ENCODE data around the gene ZC3HAV1L.
"Not testable (repeated sequence)": the region's sequence is repeated elsewhere in the genome, so short reads cannot be mapped to it uniquely, and the experiment has no call there.

Gene ZC3HAV1L

GRCh38 chr7:139054101-139054500 is 18.3 kb upstream of the ZC3HAV1L start:
- DNase-seq (ENCODE audit: low read depth, low spot score): no peak

- no peak for DNase-seq (ENCODE audit: low read depth, low spot score)
Measured at GRCh38 chr7:139051655-139052054, 15.8 kb upstream of the ZC3HAV1L start.

- no peak for DNase-seq (ENCODE audit: low read depth, low spot score)
Measured at GRCh38 chr7:139049936-139050335, 14.1 kb upstream of the ZC3HAV1L start.

- no peak for DNase-seq (ENCODE audit: low read depth, low spot score)
Measured at GRCh38 chr7:139049111-139049510, 13.3 kb upstream of the ZC3HAV1L start.

- no peak for DNase-seq (ENCODE audit: low read depth, low spot score)
Measured at GRCh38 chr7:139047970-139048369, 12.1 kb upstream of the ZC3HAV1L start.

- no peak for DNase-seq (ENCODE audit: low read depth, low spot score)
Measured at GRCh38 chr7:139046143-139046542, 10.3 kb upstream of the ZC3HAV1L start.

- DNase-seq (ENCODE audit: low read depth, low spot score): no peak
Measured at GRCh38 chr7:139044813-139045794, 9.3 kb upstream of the ZC3HAV1L start.

- no peak for DNase-seq (ENCODE audit: low read depth, low spot score)
Measured at GRCh38 chr7:139043823-139044812, 8.3 kb upstream of the ZC3HAV1L start.

- no peak for DNase-seq (ENCODE audit: low read depth, low spot score)
Measured at GRCh38 chr7:139041378-139042085, 5.7 kb upstream of the ZC3HAV1L start.

- no peak for DNase-seq (ENCODE audit: low read depth, low spot score)
Measured at GRCh38 chr7:139038691-139039090, 2.8 kb upstream of the ZC3HAV1L start.

- no peak for DNase-seq (ENCODE audit: low read depth, low spot score)
Measured at GRCh38 chr7:139036901-139037300, 1.1 kb upstream of the ZC3HAV1L start.

GRCh38 chr7:139034855-139035585 is 822 bp downstream of the ZC3HAV1L start:
- no peak for DNase-seq (ENCODE audit: low read depth, low spot score)

GRCh38 chr7:139034336-139034735 is 1.5 kb downstream of the ZC3HAV1L start:
- DNase-seq (ENCODE audit: low read depth, low spot score): no peak

GRCh38 chr7:139033346-139034114 is 2.3 kb downstream of the ZC3HAV1L start:
- DNase-seq (ENCODE audit: low read depth, low spot score): no peak

- DNase-seq (ENCODE audit: low read depth, low spot score): no peak
Measured at GRCh38 chr7:139032473-139032872, 3.4 kb downstream of the ZC3HAV1L start.

GRCh38 chr7:139029353-139029752 is 6.5 kb downstream of the ZC3HAV1L start:
- DNase-seq (ENCODE audit: low read depth, low spot score): no peak

GRCh38 chr7:139026551-139026950 is 9.3 kb downstream of the ZC3HAV1L start:
- no peak for DNase-seq (ENCODE audit: low read depth, low spot score)

- DNase-seq (ENCODE audit: low read depth, low spot score): not testable (repeated sequence)
Measured at GRCh38 chr7:139025861-139026260, 10.0 kb downstream of the ZC3HAV1L start.

- DNase-seq (ENCODE audit: low read depth, low spot score): no peak
Measured at GRCh38 chr7:139023076-139023475, 12.8 kb downstream of the ZC3HAV1L start.

- DNase-seq (ENCODE audit: low read depth, low spot score): no peak
Measured at GRCh38 chr7:139022286-139022685, 13.6 kb downstream of the ZC3HAV1L start.

Measured in brain pericyte (primary cell).